WTC11 (cell line): ENCODE data around the gene ACTRT2. TPM values are rescaled to one million over a fixed set of nuclear protein-coding genes. Genes with fewer than 3 reads are reported as not detected.

Experiments
- ATAC-seq: fragments of 200-7000 bp; cut with Tn5 transposase; 2 replicates; pipeline ENCODE4 v1.10.0; 2021; ENCODE audit warnings: mild to moderate bottlenecking, moderate library complexity
- CTCF ChIA-PET: fragments of 300-600 bp; sonication (Branson Sonifier 250); formaldehyde crosslinking; loops from one replicate; lab custom pipeline; 2021; ENCODE audit warnings: antibody characterized with exemption; lab: Charles Lee
- POLR2A ChIA-PET: fragments of 350-600 bp; sonication (Branson Sonifier 250); formaldehyde crosslinking; loops from one replicate; lab custom pipeline; 2021; ENCODE audit warnings: antibody characterized with exemption; lab: Charles Lee
- DNase-seq: peaks from one replicate; pipeline ENCODE4 v3.0.0; 2021; ENCODE audit warnings: low spot score
- H3K27ac Mint-ChIP-seq: 2 replicates; pipeline ENCODE4 v1.8.0; 2021; ENCODE audit warnings: mixed read lengths
- H3K27me3 Mint-ChIP-seq: 2 replicates; pipeline ENCODE4 v1.8.0; 2021; ENCODE audit warnings: low read depth, mild to moderate bottlenecking, moderate library complexity, mixed read lengths
- H3K36me3 Mint-ChIP-seq: 2 replicates; pipeline ENCODE4 v1.8.0; 2021; ENCODE audit warnings: mixed read lengths
- H3K4me1 Mint-ChIP-seq: 2 replicates; pipeline ENCODE4 v1.8.0; 2022; ENCODE audit warnings: mixed read lengths
- H3K4me3 Mint-ChIP-seq: 2 replicates; pipeline ENCODE4 v1.8.0; 2021; ENCODE audit warnings: mild to moderate bottlenecking, moderate library complexity, mixed read lengths
- H3K9me3 Mint-ChIP-seq: 2 replicates; pipeline ENCODE4 v1.8.0; 2021; ENCODE audit warnings: mixed read lengths
- CREM ChIP-seq: sonication (generic); formaldehyde crosslinking; IDR thresholded peaks from 2 replicates; pipeline ENCODE4 v1.8.1; 2022; ENCODE audit warnings: mild to moderate bottlenecking, missing genetic modification reagents, moderate library complexity
- ESRRA ChIP-seq: sonication (generic); formaldehyde crosslinking; IDR thresholded peaks from 2 replicates; pipeline ENCODE4 v1.8.1; 2022; ENCODE audit warnings: mild to moderate bottlenecking, missing genetic modification reagents, borderline replicate concordance
- GABPB1 ChIP-seq: sonication (generic); formaldehyde crosslinking; IDR thresholded peaks from 2 replicates; pipeline ENCODE4 v1.8.1; 2023; ENCODE audit warnings: mild to moderate bottlenecking, missing genetic modification reagents
- JAZF1 ChIP-seq: fragments of 250-450 bp; sonication (Bioruptor Pico); IDR thresholded peaks from 2 replicates; pipeline ENCODE4 v1.9.0; 2021; ENCODE audit warnings: moderate library complexity, mild to moderate bottlenecking, inconsistent platforms
- NFE2L1 ChIP-seq: sonication (generic); formaldehyde crosslinking; IDR thresholded peaks from 2 replicates; pipeline ENCODE4 v1.8.1; 2023; ENCODE audit warnings: missing genetic modification reagents
- OVOL2 ChIP-seq: fragments of 250-450 bp; sonication (Bioruptor Pico); IDR thresholded peaks from 2 replicates; pipeline ENCODE4 v1.9.0; 2021; ENCODE audit warnings: mild to moderate bottlenecking, borderline replicate concordance
- RORB ChIP-seq: fragments of 250-450 bp; sonication (Bioruptor Pico); IDR thresholded peaks from 2 replicates; pipeline ENCODE4 v1.9.0; 2021; ENCODE audit warnings: mild to moderate bottlenecking
- ZBTB21 ChIP-seq: sonication (generic); formaldehyde crosslinking; IDR thresholded peaks from 2 replicates; pipeline ENCODE4 v1.8.1; 2023; ENCODE audit warnings: mild to moderate bottlenecking, missing genetic modification reagents, borderline replicate concordance
- ZNF138 ChIP-seq: sonication (generic); formaldehyde crosslinking; conservative IDR thresholded peaks from 2 replicates; pipeline ENCODE4 v1.8.1; 2022; ENCODE audit warnings: mild to moderate bottlenecking, moderate library complexity, missing genetic modification reagents
- ZNF396 ChIP-seq: fragments of 250-450 bp; sonication (Bioruptor Pico); IDR thresholded peaks from 2 replicates; pipeline ENCODE4 v1.8.0; 2021; ENCODE audit warnings: mild to moderate bottlenecking, moderate library complexity, borderline replicate concordance
- ZNF416 ChIP-seq: fragments of 250-450 bp; sonication (Bioruptor Pico); IDR thresholded peaks from 2 replicates; pipeline ENCODE4 v1.9.0; 2021; ENCODE audit warnings: mild to moderate bottlenecking, inconsistent platforms
- total RNA-seq: library from RNA; stranded (reverse); gene quantifications from 3 replicates; pipeline ENCODE4 v1.2.3, GENCODE V29; 2021
- TF ChIP-seq, protein P1 (sequence below): sonication (generic); formaldehyde crosslinking; IDR thresholded peaks from 2 replicates; pipeline ENCODE4 v1.8.1; 2022; ENCODE audit warnings: low read depth, missing genetic modification reagents, borderline replicate concordance
- TF ChIP-seq, protein P2 (sequence below): sonication (generic); formaldehyde crosslinking; IDR thresholded peaks from 2 replicates; pipeline ENCODE4 v1.8.1; 2022; ENCODE audit warnings: missing genetic modification reagents, borderline replicate concordance
- TF ChIP-seq, protein P3 (sequence below): sonication (generic); formaldehyde crosslinking; conservative IDR thresholded peaks from 2 replicates; pipeline ENCODE4 v1.8.1; 2023; ENCODE audit warnings: mild to moderate bottlenecking, low read depth, missing genetic modification reagents, moderate library complexity
- TF ChIP-seq, protein P4 (sequence below): fragments of 250-450 bp; sonication (Bioruptor Pico); IDR thresholded peaks from 2 replicates; pipeline ENCODE4 v2.1.2; 2022; ENCODE audit warnings: mild to moderate bottlenecking, moderate library complexity
- TF ChIP-seq, protein P5 (sequence below): sonication (generic); formaldehyde crosslinking; IDR thresholded peaks from 2 replicates; pipeline ENCODE4 v1.8.1; 2022; ENCODE audit warnings: mild to moderate bottlenecking, moderate library complexity, missing genetic modification reagents
- TF ChIP-seq, protein P6 (sequence below): fragments of 250-450 bp; sonication (Bioruptor Pico); IDR thresholded peaks from 2 replicates; pipeline ENCODE4 v1.9.0; 2021; ENCODE audit warnings: mild to moderate bottlenecking, borderline replicate concordance

ACTRT2 gene
- total RNA-seq, 1 experiment from 2014 or later = not detected

DNA sequence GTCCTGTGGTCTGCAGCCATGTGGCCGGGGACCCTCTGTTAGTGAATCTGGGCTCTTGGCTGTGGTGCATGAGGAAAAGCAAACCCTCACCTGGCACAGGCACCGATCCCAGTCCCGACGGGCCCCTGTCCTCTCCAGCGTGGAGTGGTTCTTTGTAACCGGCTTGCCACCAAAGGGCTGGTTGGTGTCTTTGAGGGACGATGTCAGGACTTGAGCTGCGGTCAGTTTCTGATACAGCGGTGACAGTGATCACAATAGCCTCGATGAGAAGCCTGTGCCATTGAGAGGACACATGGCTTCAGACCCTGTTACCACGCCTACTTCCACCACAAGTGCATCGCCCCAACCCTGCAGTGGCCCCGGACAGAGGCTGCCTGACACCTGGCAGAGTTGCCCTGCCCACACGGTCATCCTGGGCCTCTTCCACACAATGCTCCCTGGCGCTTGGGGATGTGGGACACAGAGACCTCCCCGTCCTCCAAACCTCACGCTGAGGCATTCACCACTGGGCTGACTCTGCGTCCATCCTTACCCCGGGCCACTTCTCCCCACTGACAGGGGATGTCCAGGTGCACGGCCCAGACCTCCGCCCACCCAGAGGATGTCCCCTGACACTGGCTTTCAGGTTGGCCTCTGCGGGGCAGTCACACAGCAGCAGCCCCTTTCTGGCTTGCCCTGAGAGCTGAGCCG is 18.8 kb upstream of the ACTRT2 start:
- ChIA-PET POLR2A (no interaction called here), CTCF (interaction anchor here (1.5 kb wide), 1 partner anchor 10 kb away, joined by 3 read pairs; no protein-coding TSS in a partner anchor)
- H3K4me3 Mint-ChIP-seq = no peak overlapping the region
- peaks cover 11% of the 10 kb centered on the region for H3K27me3 Mint-ChIP-seq
- ATAC-seq (no peak), DNase-seq (no peak)
- peaks cover 25% of the 10 kb centered on the region for H3K36me3 Mint-ChIP-seq
- TF ChIP-seq CREM (CRISPR knock-in tag) (no peak), ZBTB21 (CRISPR knock-in tag) (no peak), GABPB1 (CRISPR knock-in tag) (no peak), NFE2L1 (no peak), ZNF416 (no peak), ZNF396 (CRISPR knock-in tag) (no peak), RORB (CRISPR knock-in tag) (no peak), JAZF1 (CRISPR knock-in tag) (no peak), OVOL2 (CRISPR knock-in tag) (no peak)
- TF ChIP-seq, protein P1, sequence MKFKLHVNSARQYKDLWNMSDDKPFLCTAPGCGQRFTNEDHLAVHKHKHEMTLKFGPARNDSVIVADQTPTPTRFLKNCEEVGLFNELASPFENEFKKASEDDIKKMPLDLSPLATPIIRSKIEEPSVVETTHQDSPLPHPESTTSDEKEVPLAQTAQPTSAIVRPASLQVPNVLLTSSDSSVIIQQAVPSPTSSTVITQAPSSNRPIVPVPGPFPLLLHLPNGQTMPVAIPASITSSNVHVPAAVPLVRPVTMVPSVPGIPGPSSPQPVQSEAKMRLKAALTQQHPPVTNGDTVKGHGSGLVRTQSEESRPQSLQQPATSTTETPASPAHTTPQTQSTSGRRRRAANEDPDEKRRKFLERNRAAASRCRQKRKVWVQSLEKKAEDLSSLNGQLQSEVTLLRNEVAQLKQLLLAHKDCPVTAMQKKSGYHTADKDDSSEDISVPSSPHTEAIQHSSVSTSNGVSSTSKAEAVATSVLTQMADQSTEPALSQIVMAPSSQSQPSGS (CRISPR knock-in tag) = no peak
- TF ChIP-seq, protein P2, sequence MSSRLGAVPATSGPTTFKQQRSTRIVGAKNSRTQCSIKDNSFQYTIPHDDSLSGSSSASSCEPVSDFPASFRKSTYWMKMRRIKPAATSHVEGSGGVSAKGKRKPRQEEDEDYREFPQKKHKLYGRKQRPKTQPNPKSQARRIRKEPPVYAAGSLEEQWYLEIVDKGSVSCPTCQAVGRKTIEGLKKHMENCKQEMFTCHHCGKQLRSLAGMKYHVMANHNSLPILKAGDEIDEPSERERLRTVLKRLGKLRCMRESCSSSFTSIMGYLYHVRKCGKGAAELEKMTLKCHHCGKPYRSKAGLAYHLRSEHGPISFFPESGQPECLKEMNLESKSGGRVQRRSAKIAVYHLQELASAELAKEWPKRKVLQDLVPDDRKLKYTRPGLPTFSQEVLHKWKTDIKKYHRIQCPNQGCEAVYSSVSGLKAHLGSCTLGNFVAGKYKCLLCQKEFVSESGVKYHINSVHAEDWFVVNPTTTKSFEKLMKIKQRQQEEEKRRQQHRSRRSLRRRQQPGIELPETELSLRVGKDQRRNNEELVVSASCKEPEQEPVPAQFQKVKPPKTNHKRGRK (CRISPR knock-in tag) = no peak
- TF ChIP-seq, protein P3, sequence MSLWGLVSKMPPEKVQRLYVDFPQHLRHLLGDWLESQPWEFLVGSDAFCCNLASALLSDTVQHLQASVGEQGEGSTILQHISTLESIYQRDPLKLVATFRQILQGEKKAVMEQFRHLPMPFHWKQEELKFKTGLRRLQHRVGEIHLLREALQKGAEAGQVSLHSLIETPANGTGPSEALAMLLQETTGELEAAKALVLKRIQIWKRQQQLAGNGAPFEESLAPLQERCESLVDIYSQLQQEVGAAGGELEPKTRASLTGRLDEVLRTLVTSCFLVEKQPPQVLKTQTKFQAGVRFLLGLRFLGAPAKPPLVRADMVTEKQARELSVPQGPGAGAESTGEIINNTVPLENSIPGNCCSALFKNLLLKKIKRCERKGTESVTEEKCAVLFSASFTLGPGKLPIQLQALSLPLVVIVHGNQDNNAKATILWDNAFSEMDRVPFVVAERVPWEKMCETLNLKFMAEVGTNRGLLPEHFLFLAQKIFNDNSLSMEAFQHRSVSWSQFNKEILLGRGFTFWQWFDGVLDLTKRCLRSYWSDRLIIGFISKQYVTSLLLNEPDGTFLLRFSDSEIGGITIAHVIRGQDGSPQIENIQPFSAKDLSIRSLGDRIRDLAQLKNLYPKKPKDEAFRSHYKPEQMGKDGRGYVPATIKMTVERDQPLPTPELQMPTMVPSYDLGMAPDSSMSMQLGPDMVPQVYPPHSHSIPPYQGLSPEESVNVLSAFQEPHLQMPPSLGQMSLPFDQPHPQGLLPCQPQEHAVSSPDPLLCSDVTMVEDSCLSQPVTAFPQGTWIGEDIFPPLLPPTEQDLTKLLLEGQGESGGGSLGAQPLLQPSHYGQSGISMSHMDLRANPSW (CRISPR knock-in tag) = no peak
- TF ChIP-seq, protein P4, sequence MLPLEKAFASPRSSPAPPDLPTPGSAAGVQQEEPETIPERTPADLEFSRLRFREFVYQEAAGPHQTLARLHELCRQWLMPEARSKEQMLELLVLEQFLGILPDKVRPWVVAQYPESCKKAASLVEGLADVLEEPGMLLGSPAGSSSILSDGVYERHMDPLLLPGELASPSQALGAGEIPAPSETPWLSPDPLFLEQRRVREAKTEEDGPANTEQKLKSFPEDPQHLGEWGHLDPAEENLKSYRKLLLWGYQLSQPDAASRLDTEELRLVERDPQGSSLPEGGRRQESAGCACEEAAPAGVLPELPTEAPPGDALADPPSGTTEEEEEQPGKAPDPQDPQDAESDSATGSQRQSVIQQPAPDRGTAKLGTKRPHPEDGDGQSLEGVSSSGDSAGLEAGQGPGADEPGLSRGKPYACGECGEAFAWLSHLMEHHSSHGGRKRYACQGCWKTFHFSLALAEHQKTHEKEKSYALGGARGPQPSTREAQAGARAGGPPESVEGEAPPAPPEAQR (CRISPR knock-in tag) = no peak
- TF ChIP-seq, protein P5, sequence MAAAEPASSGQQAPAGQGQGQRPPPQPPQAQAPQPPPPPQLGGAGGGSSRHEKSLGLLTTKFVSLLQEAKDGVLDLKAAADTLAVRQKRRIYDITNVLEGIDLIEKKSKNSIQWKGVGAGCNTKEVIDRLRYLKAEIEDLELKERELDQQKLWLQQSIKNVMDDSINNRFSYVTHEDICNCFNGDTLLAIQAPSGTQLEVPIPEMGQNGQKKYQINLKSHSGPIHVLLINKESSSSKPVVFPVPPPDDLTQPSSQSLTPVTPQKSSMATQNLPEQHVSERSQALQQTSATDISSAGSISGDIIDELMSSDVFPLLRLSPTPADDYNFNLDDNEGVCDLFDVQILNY (CRISPR knock-in tag) = no peak
- H3K27ac Mint-ChIP-seq = no peak overlapping the region
- no peaks in the 10 kb centered on the region for H3K4me1 Mint-ChIP-seq
- H3K9me3 Mint-ChIP-seq = peaks cover 36% of the 10 kb centered on the region

DNA sequence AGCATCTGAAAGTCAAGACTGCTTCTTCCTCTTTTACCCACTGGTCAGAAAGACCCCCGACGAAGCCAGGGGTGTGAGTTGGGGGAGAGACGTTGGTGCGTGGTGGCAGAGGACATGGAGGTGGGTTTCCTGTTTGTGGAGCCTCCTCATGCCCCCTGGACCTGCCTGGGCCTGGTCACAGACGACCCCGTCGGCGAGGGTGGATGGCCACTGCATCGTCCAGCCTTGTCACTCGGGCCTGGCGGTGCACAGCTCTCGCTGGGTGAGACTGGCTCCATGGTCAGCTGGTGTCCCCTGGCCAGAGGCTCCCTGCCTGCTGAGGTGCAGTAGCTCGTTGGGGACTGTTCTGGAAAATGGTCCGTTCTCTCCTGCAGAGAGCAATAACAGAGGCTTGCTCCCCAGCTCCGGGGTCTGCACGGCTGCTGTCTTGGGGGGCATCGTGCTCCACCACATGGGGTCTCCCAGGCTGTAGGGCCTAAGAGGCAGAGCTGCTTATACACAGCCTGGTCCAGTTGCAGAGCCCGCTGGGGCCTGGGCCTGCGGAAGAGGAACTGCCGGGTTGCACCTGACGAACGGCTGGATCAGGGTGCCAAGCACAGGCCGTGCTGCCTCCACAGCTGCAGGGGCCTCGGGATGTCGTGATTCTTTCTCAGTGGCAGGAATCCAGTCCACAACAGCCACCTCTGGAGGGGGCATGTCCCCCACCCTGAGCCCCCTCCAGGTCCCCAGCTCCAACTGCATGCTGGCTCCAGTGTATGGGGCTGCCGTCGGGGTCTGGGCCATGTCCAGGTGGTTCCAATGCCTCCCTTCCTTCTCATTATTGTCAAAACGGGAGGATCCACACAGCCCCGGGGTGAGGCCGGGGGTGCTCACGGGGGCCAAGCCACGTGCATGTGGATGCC is 18.0 kb upstream of the ACTRT2 start:
- Mint-ChIP-seq H3K36me3 (peaks cover 33% of the 10 kb centered on the region), H3K4me3 (no peak overlapping the region), H3K9me3 (peaks cover 37% of the 10 kb centered on the region), H3K4me1 (no peaks in the 10 kb centered on the region), H3K27me3 (peaks cover 11% of the 10 kb centered on the region), H3K27ac (no peak overlapping the region)
- no peak for ATAC-seq
- ChIA-PET POLR2A (no interaction called here), CTCF (interaction anchor here (1.5 kb wide), 1 partner anchor 9 kb away, joined by 3 read pairs; no protein-coding TSS in a partner anchor)
- no peak for DNase-seq
- TF ChIP-seq, protein P6, sequence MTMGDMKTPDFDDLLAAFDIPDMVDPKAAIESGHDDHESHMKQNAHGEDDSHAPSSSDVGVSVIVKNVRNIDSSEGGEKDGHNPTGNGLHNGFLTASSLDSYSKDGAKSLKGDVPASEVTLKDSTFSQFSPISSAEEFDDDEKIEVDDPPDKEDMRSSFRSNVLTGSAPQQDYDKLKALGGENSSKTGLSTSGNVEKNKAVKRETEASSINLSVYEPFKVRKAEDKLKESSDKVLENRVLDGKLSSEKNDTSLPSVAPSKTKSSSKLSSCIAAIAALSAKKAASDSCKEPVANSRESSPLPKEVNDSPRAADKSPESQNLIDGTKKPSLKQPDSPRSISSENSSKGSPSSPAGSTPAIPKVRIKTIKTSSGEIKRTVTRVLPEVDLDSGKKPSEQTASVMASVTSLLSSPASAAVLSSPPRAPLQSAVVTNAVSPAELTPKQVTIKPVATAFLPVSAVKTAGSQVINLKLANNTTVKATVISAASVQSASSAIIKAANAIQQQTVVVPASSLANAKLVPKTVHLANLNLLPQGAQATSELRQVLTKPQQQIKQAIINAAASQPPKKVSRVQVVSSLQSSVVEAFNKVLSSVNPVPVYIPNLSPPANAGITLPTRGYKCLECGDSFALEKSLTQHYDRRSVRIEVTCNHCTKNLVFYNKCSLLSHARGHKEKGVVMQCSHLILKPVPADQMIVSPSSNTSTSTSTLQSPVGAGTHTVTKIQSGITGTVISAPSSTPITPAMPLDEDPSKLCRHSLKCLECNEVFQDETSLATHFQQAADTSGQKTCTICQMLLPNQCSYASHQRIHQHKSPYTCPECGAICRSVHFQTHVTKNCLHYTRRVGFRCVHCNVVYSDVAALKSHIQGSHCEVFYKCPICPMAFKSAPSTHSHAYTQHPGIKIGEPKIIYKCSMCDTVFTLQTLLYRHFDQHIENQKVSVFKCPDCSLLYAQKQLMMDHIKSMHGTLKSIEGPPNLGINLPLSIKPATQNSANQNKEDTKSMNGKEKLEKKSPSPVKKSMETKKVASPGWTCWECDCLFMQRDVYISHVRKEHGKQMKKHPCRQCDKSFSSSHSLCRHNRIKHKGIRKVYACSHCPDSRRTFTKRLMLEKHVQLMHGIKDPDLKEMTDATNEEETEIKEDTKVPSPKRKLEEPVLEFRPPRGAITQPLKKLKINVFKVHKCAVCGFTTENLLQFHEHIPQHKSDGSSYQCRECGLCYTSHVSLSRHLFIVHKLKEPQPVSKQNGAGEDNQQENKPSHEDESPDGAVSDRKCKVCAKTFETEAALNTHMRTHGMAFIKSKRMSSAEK (CRISPR knock-in tag) = no peak
- TF ChIP-seq OVOL2 (CRISPR knock-in tag) = no peak
- no peak for TF ChIP-seq ESRRA (CRISPR knock-in tag)
- no peak for TF ChIP-seq ZNF138 (CRISPR knock-in tag)
